SK-N-MC (cell line): ENCODE data around the gene SLC51B.
A peak's percentile ranks its signal among the peaks of the same experiment; 100 is the strongest.

Source experiments
- DNase-seq: peaks from one replicate; pipeline ENCODE4 v3.0.0-alpha.2; 2011; ENCODE audit warnings: low read depth, low spot score
- H3K27ac ChIP-seq: fragments of 200-600 bp; sonication (generic); 2 replicates; pipeline ENCODE4 v1.5.1; 2016; ENCODE audit warnings: mixed run types
- H3K36me3 ChIP-seq: fragments of 200-600 bp; sonication (generic); 2 replicates; pipeline ENCODE4 v1.6.1; 2017; ENCODE audit warnings: antibody characterized with exemption, low read length, mixed read lengths; ENCODE audit not compliant: insufficient read depth
- H3K4me3 ChIP-seq: fragments of 200-600 bp; sonication (generic); 2 replicates; pipeline ENCODE4 v1.5.1; 2016
- H3K9ac ChIP-seq: fragments of 200-600 bp; sonication (generic); 2 replicates; pipeline ENCODE4 v1.8.0; 2017; ENCODE audit warnings: mixed run types, mixed read lengths; ENCODE audit not compliant: insufficient read length
- H3K9me3 ChIP-seq: fragments of 200-600 bp; sonication (generic); 2 replicates; pipeline ENCODE4 v1.6.1; 2017; ENCODE audit warnings: low read depth, mild to moderate bottlenecking, antibody characterized with exemption, low read length, moderate library complexity, mixed read lengths
- EZH2 ChIP-seq: fragments of 200-600 bp; sonication (generic); IDR thresholded peaks from one replicate; pipeline ENCODE4 v1.6.1; 2017; ENCODE audit warnings: antibody characterized with exemption
- FOXP2 ChIP-seq: optimal IDR thresholded peaks from 2 replicates; pipeline ENCODE3; 2011; ENCODE audit warnings: mild to moderate bottlenecking, moderate library complexity; ENCODE audit not compliant: insufficient read depth; ENCODE audit errors: extremely low read length, control extremely low read depth
- POLR2AphosphoS5 ChIP-seq: IDR thresholded peaks from 2 replicates; pipeline ENCODE4 v1.6.1; 2012; ENCODE audit warnings: mild to moderate bottlenecking, low read depth, low read length, borderline replicate concordance

The SLC51B gene

DNA sequence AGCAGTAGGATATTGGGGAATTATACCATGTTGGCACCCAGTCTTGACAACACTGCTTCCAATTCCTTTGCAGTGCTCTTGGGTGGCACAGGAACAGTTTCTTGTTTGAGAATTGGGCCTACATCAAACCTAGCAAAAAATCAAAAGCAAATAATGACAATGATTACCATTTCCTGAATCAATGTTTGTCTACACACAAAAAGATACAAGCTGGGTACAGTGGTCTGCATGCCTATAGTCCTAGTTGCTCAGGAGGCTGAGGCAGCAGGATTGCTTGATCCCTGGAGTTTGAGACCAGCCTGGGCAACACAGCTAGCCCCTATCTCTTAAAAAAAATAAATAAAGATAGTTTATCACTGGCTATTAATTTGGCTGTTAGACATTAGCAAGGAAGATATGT lies 23.7 kb upstream of the SLC51B start:
- H3K36me3 ChIP-seq = peaks cover 39% of the 10 kb centered on the region
- DNase-seq = no peak
- TF ChIP-seq FOXP2 (no peak), POLR2AphosphoS5 (no peak), EZH2 (no peak)

DNA sequence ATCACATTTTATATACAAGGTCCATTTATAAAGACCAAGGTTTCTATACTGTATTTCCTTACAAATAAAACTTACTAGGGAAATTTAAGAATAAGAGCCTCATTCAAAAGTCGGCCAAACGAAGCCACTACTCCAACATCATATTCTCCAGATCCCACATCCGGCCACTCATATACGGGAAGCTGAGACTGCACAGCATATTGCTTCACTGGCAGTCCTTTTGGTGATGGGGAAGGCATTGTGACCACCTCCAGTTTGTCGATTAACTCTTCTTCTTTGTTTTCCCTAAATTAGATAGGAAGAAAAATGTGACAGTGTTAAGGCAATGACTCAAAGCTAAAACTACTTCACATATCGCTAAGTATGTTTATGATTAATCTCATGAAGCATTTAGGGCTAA lies 18.4 kb upstream of the SLC51B start:
- Histone ChIP-seq H3K27ac (no peak overlapping the region), H3K4me3 (no peak overlapping the region), H3K36me3 (peaks cover 11% of the 10 kb centered on the region), H3K9me3 (no peaks in the 10 kb centered on the region), H3K9ac (no peak overlapping the region)
- DNase-seq = no peak
- no peak for TF ChIP-seq POLR2AphosphoS5
- no peak for TF ChIP-seq EZH2
- TF ChIP-seq FOXP2 = no peak

More for the DNA sequence above, 23.7 kb upstream of the SLC51B start:
- Histone ChIP-seq H3K9me3 (no peaks in the 10 kb centered on the region), H3K4me3 (no peak overlapping the region), H3K27ac (no peak overlapping the region), H3K9ac (no peak overlapping the region)

DNA sequence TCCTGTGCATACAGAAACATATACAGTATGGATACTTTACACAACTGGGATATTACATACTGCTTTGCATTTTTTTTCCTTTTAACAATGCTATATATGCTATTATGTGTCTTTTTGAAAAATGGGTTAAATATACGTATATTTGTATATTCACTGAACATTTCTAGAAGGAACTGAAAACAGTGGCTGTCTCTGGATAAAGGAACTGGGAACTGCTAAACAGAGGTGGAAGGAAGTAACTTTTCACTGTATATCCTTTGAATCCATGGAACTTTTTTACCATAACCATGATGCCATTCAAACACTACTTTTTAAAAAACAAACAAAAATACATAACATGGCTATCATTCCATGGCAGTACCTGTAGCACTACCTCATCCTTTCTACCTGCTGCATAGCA lies 17.6 kb upstream of the SLC51B start:
- H3K4me3 ChIP-seq = no peak overlapping the region; the same call in 1 of the 2 replicates
- TF ChIP-seq EZH2 (no peak), POLR2AphosphoS5 (no peak), FOXP2 (no peak)
- peaks cover 11% of the 10 kb centered on the region for H3K36me3 ChIP-seq
- peak overlapping the region; percentile 41 for H3K9ac ChIP-seq
- DNase-seq = no peak
- H3K27ac ChIP-seq = no peak overlapping the region
- H3K9me3 ChIP-seq = no peaks in the 10 kb centered on the region

DNA sequence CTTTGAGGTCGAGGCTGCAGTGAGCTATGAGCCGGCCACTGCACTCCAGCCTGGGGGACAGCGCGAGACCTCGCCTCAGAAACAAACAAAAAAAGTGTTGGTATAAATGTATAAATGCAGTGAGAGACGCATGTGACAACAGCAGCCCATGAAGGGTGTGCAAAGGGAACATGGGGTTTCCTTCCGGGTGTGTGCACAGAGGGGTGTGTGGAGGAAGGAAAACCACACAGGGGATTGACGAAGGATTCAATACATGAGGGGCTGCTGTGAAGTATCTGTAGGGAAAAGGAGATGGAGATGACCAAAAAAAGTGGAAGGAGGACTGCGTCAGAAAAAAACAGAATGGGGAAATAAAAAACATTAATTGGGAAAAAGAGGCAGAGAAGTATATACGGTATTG lies 16.8 kb upstream of the SLC51B start:
- no peak overlapping the region for H3K27ac ChIP-seq
- DNase-seq = no peak
- H3K9me3 ChIP-seq = no peaks in the 10 kb centered on the region
- peak overlapping the region; percentile 97 for H3K4me3 ChIP-seq
- peaks cover 11% of the 10 kb centered on the region for H3K36me3 ChIP-seq
- H3K9ac ChIP-seq = peak overlapping the region; percentile 92
- no peak for TF ChIP-seq FOXP2
- no peak for TF ChIP-seq EZH2
- TF ChIP-seq POLR2AphosphoS5 = no peak

DNA sequence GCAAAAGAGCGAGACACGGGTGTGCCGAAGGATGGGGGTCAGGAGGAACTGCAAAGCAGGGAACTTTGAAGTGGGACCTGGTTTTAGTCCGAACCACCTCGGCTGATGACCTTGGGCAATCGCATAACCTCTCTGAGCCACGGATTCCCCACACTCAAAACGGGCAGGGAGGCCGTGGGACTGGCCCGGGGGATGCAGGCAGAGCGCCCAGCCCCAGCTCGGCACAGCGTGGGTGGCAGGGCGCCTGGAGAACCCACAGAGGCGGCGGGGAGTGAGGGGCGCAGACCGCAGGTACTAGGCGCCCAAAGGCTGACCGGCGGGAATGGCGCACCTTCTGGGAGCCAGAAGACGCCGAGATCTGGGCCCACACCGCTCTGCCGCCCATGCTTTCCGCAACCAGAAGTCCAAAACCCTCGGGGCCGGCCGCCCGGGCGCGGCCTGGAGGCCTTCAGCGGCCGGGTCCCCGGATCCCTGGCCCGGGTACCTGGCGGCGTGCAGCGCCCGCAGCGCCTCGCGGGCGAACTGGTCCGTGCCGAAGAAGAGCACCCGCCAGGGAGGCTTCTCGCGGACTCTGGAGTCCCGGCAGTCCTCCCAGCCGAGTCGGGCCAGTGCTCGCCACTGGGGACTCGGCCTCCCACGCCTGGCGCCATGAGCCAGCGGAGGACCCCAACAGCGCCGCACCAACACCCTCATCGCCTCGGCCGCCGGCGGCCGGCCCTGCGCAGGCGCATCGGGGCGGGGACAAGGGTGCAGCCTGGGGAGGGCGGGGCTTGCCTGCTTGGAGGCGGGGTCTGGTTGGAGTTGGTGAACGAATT lies 16.1 kb upstream of the SLC51B start, which contains the start of gene MTFMT:
Gene MTFMT (minus strand): TSS at position 719 of the 815 bp plus-strand sequence. CDS start 26 bp downstream, at position 693.
- peaks cover 11% of the 10 kb centered on the region for H3K36me3 ChIP-seq
- DNase-seq = no peak
- H3K9me3 ChIP-seq = no peaks in the 10 kb centered on the region
- H3K9ac ChIP-seq = peak within 1 kb of the TSS; percentile 92
- H3K4me3 ChIP-seq = peak within 1 kb of the TSS; percentile 97
- TF ChIP-seq FOXP2 (no peak), POLR2AphosphoS5 (peak; percentile 99)
- no peak within 1 kb of the TSS for H3K27ac ChIP-seq

DNA sequence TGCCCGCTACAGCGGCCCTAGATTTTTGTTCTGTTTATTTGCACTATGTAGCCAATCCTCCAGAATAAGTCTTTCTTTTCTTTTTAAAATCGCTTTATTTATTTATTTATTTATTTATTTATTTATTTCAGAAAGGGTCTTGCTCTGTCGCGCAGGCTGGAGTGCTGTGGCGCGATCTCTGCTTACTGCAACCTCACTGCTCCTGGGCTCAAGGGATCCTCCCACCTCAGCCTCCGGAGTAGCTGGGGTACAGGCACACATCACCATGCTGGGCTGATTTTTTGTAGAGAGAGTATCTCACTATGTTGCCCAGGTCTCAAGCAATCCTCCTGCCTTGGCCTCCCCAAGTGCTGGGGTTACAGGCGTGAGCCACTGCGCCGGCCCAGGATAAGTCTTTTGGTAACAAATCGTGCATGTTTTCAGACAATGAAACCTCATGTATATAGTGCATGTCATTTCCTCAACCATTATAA lies 15.4 kb upstream of the SLC51B start:
- no peak for DNase-seq
- Histone ChIP-seq H3K36me3 (peaks cover 11% of the 10 kb centered on the region), H3K9ac (no peak overlapping the region), H3K27ac (no peak overlapping the region), H3K9me3 (no peaks in the 10 kb centered on the region), H3K4me3 (peak overlapping the region; percentile 97)
- TF ChIP-seq POLR2AphosphoS5 = no peak
- TF ChIP-seq FOXP2 = no peak
- no peak for TF ChIP-seq EZH2

DNA sequence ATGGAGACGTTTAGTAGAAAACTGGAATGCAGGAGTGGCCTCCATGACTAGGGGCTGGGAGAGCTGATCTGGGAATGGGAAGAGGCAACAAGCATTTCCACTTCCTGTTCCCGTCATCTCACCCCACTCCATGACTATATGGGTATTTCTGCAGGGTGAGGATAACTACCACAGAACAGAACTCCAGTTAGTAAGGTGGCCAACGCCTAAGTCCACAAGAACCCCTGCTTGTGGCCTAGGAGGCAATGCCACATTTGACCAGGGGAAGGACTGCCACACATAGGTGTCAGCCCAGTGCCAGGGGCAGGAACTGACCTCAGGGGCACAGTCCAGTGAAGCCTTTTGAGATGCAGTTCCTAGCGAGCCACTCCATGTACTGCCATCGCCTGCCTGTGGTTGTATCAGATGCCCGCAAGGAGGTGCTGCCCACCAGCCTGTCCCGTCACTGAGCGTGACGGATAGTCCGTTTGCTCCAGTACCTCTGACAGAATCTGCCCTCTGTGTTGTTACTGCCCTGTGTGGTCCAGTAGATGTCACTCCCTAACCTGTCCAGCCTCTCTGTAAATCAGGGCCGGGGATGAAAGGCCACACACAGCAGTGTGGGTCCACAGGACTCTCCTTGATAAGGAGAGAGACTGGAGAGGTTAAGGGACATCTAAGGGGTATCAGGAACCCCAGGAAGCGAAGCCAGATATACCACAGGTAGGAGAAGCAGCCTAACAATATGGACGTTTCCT lies 12.2 kb upstream of the SLC51B start:
- no peak for DNase-seq
- Histone ChIP-seq H3K27ac (no peak overlapping the region), H3K9ac (no peak overlapping the region), H3K36me3 (no peaks in the 10 kb centered on the region), H3K9me3 (no peaks in the 10 kb centered on the region), H3K4me3 (no peak overlapping the region)
- TF ChIP-seq FOXP2 (no peak), EZH2 (no peak), POLR2AphosphoS5 (no peak)

DNA sequence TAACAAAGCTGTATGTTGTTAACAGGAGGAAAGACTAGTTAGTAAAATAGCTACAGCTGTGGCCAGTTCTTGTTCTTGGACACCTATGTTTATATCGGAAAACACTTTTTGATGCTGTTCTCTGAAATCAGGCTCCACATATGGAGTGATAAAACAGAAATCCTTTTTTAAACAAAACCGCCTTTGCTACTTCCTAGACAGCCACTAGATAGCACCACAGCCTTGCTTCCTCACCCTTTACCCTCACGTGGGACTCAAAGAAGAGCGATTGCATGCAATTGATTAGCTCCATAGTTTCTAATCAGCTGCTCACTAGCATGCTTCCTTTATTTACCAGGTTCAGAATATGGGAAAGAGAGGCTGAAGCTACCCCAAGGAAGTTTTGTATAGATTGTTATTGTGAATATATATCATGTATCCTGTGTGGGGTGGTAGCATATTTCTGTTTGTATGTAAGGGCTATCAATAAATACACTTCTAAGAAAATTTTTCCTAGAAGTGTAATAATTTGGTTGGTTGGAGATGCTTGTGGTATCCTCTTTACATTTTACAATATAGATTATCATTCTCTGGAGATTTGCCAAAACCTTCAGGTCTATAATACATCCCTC lies 11.4 kb upstream of the SLC51B start:
- TF ChIP-seq EZH2 (no peak), FOXP2 (no peak), POLR2AphosphoS5 (no peak)
- Histone ChIP-seq H3K36me3 (no peaks in the 10 kb centered on the region), H3K9me3 (no peaks in the 10 kb centered on the region), H3K27ac (no peak overlapping the region), H3K4me3 (no peak overlapping the region), H3K9ac (no peak overlapping the region)
- DNase-seq = no peak
